ENCODE measurements around the gene TXNL4B.

The TXNL4B gene

DNA sequence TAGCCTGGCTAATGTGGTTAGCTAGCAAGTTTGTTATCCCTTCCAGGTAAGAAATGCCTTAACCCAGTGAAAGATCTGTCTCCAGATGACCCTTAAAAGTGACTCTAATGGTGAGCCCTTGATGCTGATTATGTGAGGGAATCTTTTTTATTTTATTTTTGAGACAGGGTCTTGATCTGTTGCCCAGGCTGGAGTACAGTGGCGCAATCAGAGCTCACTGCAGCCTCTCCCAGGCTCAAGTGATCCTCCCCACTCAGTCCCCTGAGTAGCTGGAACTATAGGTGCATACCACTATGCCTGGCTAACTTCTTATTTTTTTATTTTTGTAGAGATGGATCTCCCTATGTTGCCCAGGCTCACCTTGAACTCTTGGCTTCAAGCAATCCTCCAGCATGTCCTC, 49.9 kb downstream of the TXNL4B start:
- Mint-ChIP-seq H3K4me3 (no peak overlapping the region), H3K9me3 (no peaks in the 10 kb centered on the region), H3K36me3 (ENCODE audit: low read depth) (peaks cover 6% of the 10 kb centered on the region), H3K4me1 (no peaks in the 10 kb centered on the region), H3K27me3 (no peaks in the 10 kb centered on the region), H3K27ac (no peak overlapping the region)
- DNase-seq, result no peak
- no peak for ATAC-seq

DNA sequence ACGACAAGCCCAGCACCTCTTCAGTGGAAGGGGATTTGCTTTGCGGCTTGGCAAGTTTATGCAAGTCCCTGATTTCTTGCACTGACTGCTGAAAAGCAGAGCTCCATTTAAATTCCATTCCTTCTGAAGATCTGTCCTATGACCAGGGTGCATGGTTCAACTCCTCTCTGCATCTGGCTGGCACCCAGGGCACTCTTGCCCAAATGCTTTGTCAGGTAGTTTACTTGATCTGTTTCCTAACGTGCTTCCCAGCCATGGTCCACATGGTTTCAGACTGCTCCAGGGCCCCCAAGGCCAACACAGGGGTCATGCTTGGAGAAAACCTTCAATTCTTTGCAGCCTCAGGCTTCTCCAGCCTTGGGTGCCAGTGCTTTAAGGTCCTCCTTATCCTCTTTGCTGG, 50.4 kb downstream of the TXNL4B start:
- ATAC-seq (no peak), DNase-seq (no peak)
- H3K36me3 Mint-ChIP-seq (ENCODE audit: low read depth), result peaks cover 6% of the 10 kb centered on the region
- no peaks in the 10 kb centered on the region for H3K4me1 Mint-ChIP-seq
- no peak overlapping the region for H3K27ac Mint-ChIP-seq
- no peaks in the 10 kb centered on the region for H3K9me3 Mint-ChIP-seq
- H3K27me3 Mint-ChIP-seq, result no peaks in the 10 kb centered on the region
- no peak overlapping the region for H3K4me3 Mint-ChIP-seq

GRCh38 chr16:72042157-72042660, 51.2 kb downstream of the TXNL4B start:
- no peaks in the 10 kb centered on the region for H3K4me1 Mint-ChIP-seq
- no peak overlapping the region for H3K4me3 Mint-ChIP-seq
- no peak for DNase-seq

GRCh38 chr16:72036098-72036497, 57.3 kb downstream of the TXNL4B start:
- Mint-ChIP-seq H3K9me3 (no peaks in the 10 kb centered on the region), H3K27ac (no peak overlapping the region), H3K4me3 (no peak overlapping the region), H3K4me1 (no peaks in the 10 kb centered on the region), H3K36me3 (ENCODE audit: low read depth) (peaks cover 1% of the 10 kb centered on the region), H3K27me3 (no peaks in the 10 kb centered on the region)
- DNase-seq, result no peak
- ATAC-seq, result no peak

More at GRCh38 chr16:72042157-72042660, 51.2 kb downstream of the TXNL4B start:
- peaks cover 6% of the 10 kb centered on the region for H3K36me3 Mint-ChIP-seq (ENCODE audit: low read depth)
- no peak for ATAC-seq
- no peak overlapping the region for H3K27ac Mint-ChIP-seq
- no peaks in the 10 kb centered on the region for H3K9me3 Mint-ChIP-seq
- H3K27me3 Mint-ChIP-seq, result no peaks in the 10 kb centered on the region

All from activated naive CD8-positive, alpha-beta T cell treated with anti-CD3 and anti-CD28 coated beads, Interleukin-2, amount 50 U/mL, for 24 hours (primary cell).